H1 (cell line): ENCODE results near the gene ZCCHC3. TPM values are rescaled to one million over a fixed set of nuclear protein-coding genes. Genes with fewer than 3 reads are reported as not detected.
A peak's percentile ranks its signal among the peaks of the same experiment; 100 is the strongest.

Experiments
- CTCF ChIA-PET: fragments of 300-600 bp; sonication (Branson Sonifier 250); formaldehyde crosslinking; loops from one replicate; lab custom pipeline; 2021; ENCODE audit not compliant: partially characterized antibody; lab: Charles Lee
- POLR2A ChIA-PET: fragments of 300-600 bp; sonication (Branson Sonifier 250); formaldehyde crosslinking; loops from one replicate; lab custom pipeline; 2021; ENCODE audit warnings: inconsistent platforms; ENCODE audit not compliant: partially characterized antibody; lab: Charles Lee
- DNase-seq, 2 experiments: peaks; one replicate each; pipeline versions ENCODE4 v3.0.0 to v3.0.0-alpha.2; 2010 to 2022; ENCODE audit warnings: low spot score in 2 of 2, low read depth in 1 of 2, mixed read lengths in 1 of 2
- FAIRE-seq: peaks from 2 replicates; lab custom pipeline; 2011; peaks lifted over from hg19 to GRCh38; lab: Jason Lieb, UNC
- H2AFZ ChIP-seq: 2 replicates; pipeline ENCODE4 v1.8.1; 2012; ENCODE audit warnings: low read length, inconsistent platforms
- H2AK5ac ChIP-seq: 2 replicates; pipeline ENCODE4 v1.6.1; 2013; ENCODE audit warnings: low read depth, low read length
- H2BK120ac ChIP-seq: replicated peaks from 2 replicates; pipeline ENCODE3; 2013; ENCODE audit warnings: low read depth, low read length, inconsistent platforms
- H2BK12ac ChIP-seq: 2 replicates; pipeline ENCODE4 v1.6.1; 2013; ENCODE audit warnings: low read depth, low read length
- H2BK15ac ChIP-seq: 2 replicates; pipeline ENCODE4 v1.6.1; 2013; ENCODE audit warnings: low read length
- H2BK20ac ChIP-seq: 2 replicates; pipeline ENCODE4 v1.6.1; 2013; ENCODE audit warnings: low read length
- H2BK5ac ChIP-seq: 2 replicates; pipeline ENCODE4 v1.6.1; 2013; ENCODE audit warnings: low read depth, low read length
- H3K14ac ChIP-seq: 2 replicates; pipeline ENCODE4 v1.6.1; 2013; ENCODE audit warnings: inconsistent platforms; ENCODE audit not compliant: insufficient read length
- H3K18ac ChIP-seq: 2 replicates; pipeline ENCODE4 v1.6.1; 2013; ENCODE audit warnings: low read length; ENCODE audit errors: extremely low read depth
- H3K23ac ChIP-seq: 2 replicates; pipeline ENCODE4 v1.6.1; 2013; ENCODE audit warnings: inconsistent platforms; ENCODE audit not compliant: insufficient read length
- H3K23me2 ChIP-seq: 2 replicates; pipeline ENCODE4 v1.6.1; 2013; ENCODE audit warnings: low read depth, low read length
- H3K27ac ChIP-seq: 2 replicates; pipeline ENCODE4 v1.6.1; 2011; ENCODE audit warnings: low read depth, low read length, inconsistent platforms
- H3K27me3 ChIP-seq, 4 experiments: replicated peaks in 1 of 4; 1 replicate in 1 of 4; 2 replicates in 3 of 4; pipeline versions ENCODE4 v1.6.1 to v1.8.1; 2011 to 2013; ENCODE audit warnings: low read length in 3 of 4, mild to moderate bottlenecking in 3 of 4, inconsistent platforms in 2 of 4, mixed read lengths in 2 of 4, moderate library complexity in 1 of 4; ENCODE audit not compliant: control insufficient read depth in 3 of 4, insufficient read depth in 3 of 4; ENCODE audit errors: extremely low read depth in 1 of 4
- H3K36me3 ChIP-seq, 4 experiments: 2 replicates each; pipeline versions ENCODE4 v1.6.1 to v1.8.1; 2011 to 2013; ENCODE audit warnings: mild to moderate bottlenecking in 4 of 4, low read length in 3 of 4, moderate library complexity in 2 of 4, control low read depth in 1 of 4, inconsistent platforms in 1 of 4; ENCODE audit not compliant: insufficient read depth in 4 of 4, control insufficient read depth in 2 of 4
- H3K4ac ChIP-seq: replicated peaks from 2 replicates; pipeline ENCODE3; 2013; ENCODE audit warnings: low read length, low read depth, mixed read lengths, inconsistent platforms; ENCODE audit not compliant: insufficient read length
- H3K4me1 ChIP-seq, 4 experiments: replicated peaks in 1 of 4; 1 replicate in 1 of 4; 2 replicates in 3 of 4; pipeline versions ENCODE4 v1.6.1 to v1.8.1; 2011 to 2013; ENCODE audit warnings: low read length in 3 of 4, inconsistent platforms in 2 of 4, mixed read lengths in 1 of 4; ENCODE audit not compliant: insufficient read depth in 4 of 4, control insufficient read depth in 3 of 4
- H3K4me2 ChIP-seq, 2 experiments: 2 replicates each; pipeline versions ENCODE4 v1.6.1 to v1.8.1; 2011 to 2013; ENCODE audit warnings: low read depth in 2 of 2, low read length in 2 of 2, control low read depth in 1 of 2, inconsistent platforms in 1 of 2, mild to moderate bottlenecking in 1 of 2; ENCODE audit not compliant: insufficient read depth in 1 of 2
- H3K4me3 ChIP-seq, 4 experiments: fragments of 200-600, 300-600 bp in 1 of 4; sonication (generic), shearing (Covaris generic), sonication (Bioruptor Twin) in 1 of 4; 2 replicates each; pipeline versions ENCODE4 v1.5.1 to v1.8.1; 2011 to 2016; ENCODE audit warnings: low read length in 4 of 4, low read depth in 3 of 4, control low read depth in 2 of 4, inconsistent platforms in 2 of 4, mild to moderate bottlenecking in 2 of 4, mixed read lengths in 1 of 4, moderate library complexity in 1 of 4; ENCODE audit not compliant: insufficient read depth in 2 of 4; ENCODE audit errors: extremely low read depth in 1 of 4
- H3K56ac ChIP-seq: replicated peaks from 2 replicates; pipeline ENCODE3; 2013; ENCODE audit warnings: low read depth, mild to moderate bottlenecking, mixed read lengths, low read length, inconsistent platforms; ENCODE audit not compliant: insufficient read length
- H3K79me1 ChIP-seq: 2 replicates; pipeline ENCODE4 v1.6.1; 2013; ENCODE audit warnings: low read depth, low read length, control low read depth
- H3K79me2 ChIP-seq, 2 experiments: 2 replicates each; pipeline versions ENCODE4 v1.6.1 to v1.8.1; 2012 to 2013; ENCODE audit warnings: low read length in 2 of 2, mild to moderate bottlenecking in 2 of 2, inconsistent platforms in 1 of 2; ENCODE audit not compliant: insufficient read depth in 2 of 2, control insufficient read depth in 1 of 2
- H3K9ac ChIP-seq, 4 experiments: replicated peaks in 1 of 4; 1 replicate in 1 of 4; 2 replicates in 3 of 4; pipeline versions ENCODE4 v1.6.1 to v1.8.1; 2011 to 2013; ENCODE audit warnings: low read depth in 3 of 4, low read length in 3 of 4, control low read depth in 2 of 4, mild to moderate bottlenecking in 2 of 4, moderate library complexity in 2 of 4, inconsistent platforms in 1 of 4; ENCODE audit errors: extremely low read depth in 1 of 4
- H3K9me3 ChIP-seq, 2 experiments: 2 replicates each; pipeline versions ENCODE4 v1.6.1 to v1.8.1; 2012 to 2013; ENCODE audit warnings: mild to moderate bottlenecking in 2 of 2, moderate library complexity in 2 of 2, control low read depth in 1 of 2, inconsistent platforms in 1 of 2, low read depth in 1 of 2, low read length in 1 of 2, mixed read lengths in 1 of 2; ENCODE audit not compliant: insufficient read depth in 2 of 2
- H4K20me1 ChIP-seq, 2 experiments: replicated peaks in 1 of 2; 2 replicates each; pipeline versions ENCODE3 to v1.8.1; 2011 to 2013; ENCODE audit warnings: inconsistent platforms in 2 of 2, low read length in 2 of 2, mild to moderate bottlenecking in 1 of 2; ENCODE audit not compliant: insufficient read depth in 2 of 2, control insufficient read depth in 1 of 2
- H4K5ac ChIP-seq: 2 replicates; pipeline ENCODE4 v1.6.1; 2013; ENCODE audit warnings: low read length, low read depth, mixed read lengths, inconsistent platforms; ENCODE audit not compliant: insufficient read length
- H4K8ac ChIP-seq: 2 replicates; pipeline ENCODE4 v1.8.0; 2013; ENCODE audit warnings: mild to moderate bottlenecking, moderate library complexity, low read length, inconsistent platforms; ENCODE audit not compliant: insufficient read depth; ENCODE audit errors: extremely low read depth
- H4K91ac ChIP-seq: replicated peaks from 2 replicates; pipeline ENCODE3; 2013; ENCODE audit warnings: low read length, mixed read lengths, inconsistent platforms; ENCODE audit not compliant: insufficient read length
- CEBPB ChIP-seq: IDR thresholded peaks from 2 replicates; pipeline ENCODE4 v1.6.1; 2012; ENCODE audit warnings: low read depth, low read length
- RFX5 ChIP-seq: IDR thresholded peaks from 2 replicates; pipeline ENCODE4 v1.6.1; 2011; ENCODE audit warnings: low read depth, low read length, improper control_type of control experiment, borderline replicate concordance
- RNF2 ChIP-seq: fragments of 200-900, 300-1000 bp; sonication (generic); IDR thresholded peaks from 2 replicates; pipeline ENCODE4 v1.7.1; 2016; ENCODE audit warnings: borderline replicate concordance, low read depth, mild to moderate bottlenecking, antibody characterized with exemption, low read length; ENCODE audit not compliant: poor library complexity, severe bottlenecking; ENCODE audit errors: missing control alignments
- SIN3A ChIP-seq, 2 experiments: IDR thresholded peaks in 1 of 2; conservative IDR thresholded peaks in 1 of 2; 2 replicates each; pipeline ENCODE4 v1.6.1; 2011 to 2012; ENCODE audit warnings: low read length in 2 of 2, improper control_type of control experiment in 1 of 2, low read depth in 1 of 2, mild to moderate bottlenecking in 1 of 2
- SP1 ChIP-seq: IDR thresholded peaks from 2 replicates; pipeline ENCODE4 v1.6.1; 2011; ENCODE audit warnings: low read depth, low read length
- SP4 ChIP-seq: IDR thresholded peaks from 2 replicates; pipeline ENCODE4 v1.6.1; 2012; ENCODE audit warnings: low read length, inconsistent platforms
- TCF12 ChIP-seq: IDR thresholded peaks from 2 replicates; pipeline ENCODE4 v1.6.1; 2011; ENCODE audit warnings: low read depth, mild to moderate bottlenecking, low read length
- TEAD4 ChIP-seq: IDR thresholded peaks from 2 replicates; pipeline ENCODE4 v1.6.1; 2012; ENCODE audit warnings: low read depth, low read length, inconsistent platforms, mixed read lengths
- WGBS, 2 experiments: shearing (Covaris generic) in 1 of 2; methylation state at CpG; one replicate each; pipeline versions ENCODE4 v1.1.6 to v1.1.7; 2013 to 2015; ENCODE audit warnings: low lambda C conversion rate in 2 of 2, mixed read lengths in 2 of 2, inconsistent platforms in 1 of 2, low coverage in 1 of 2, missing lambda C conversion rate in 1 of 2; ENCODE audit not compliant: insufficient replicate concordance in 2 of 2, insufficient coverage in 1 of 2, insufficient read length in 1 of 2; ENCODE audit errors: extremely low coverage in 1 of 2, missing lambda C conversion rate in 1 of 2; 5-methylcytosine and 5-hydroxymethylcytosine counted together
- polyA plus RNA-seq, 7 experiments: library from polyadenylated mRNA; depleted of rRNA in 3 of 7; stranded (reverse) in 5 of 7; unstranded in 2 of 7; fragments of >200 nt in 5 of 7; fragments of 200-250 nt in 2 of 7; gene quantifications; 1 replicate in 5 of 7; 2 replicates in 1 of 7; 4 replicates in 1 of 7; pipeline versions ENCODE4 v1.2.1 to v1.2.3, GENCODE V29; 2011 to 2013; ENCODE audit warnings: missing spikeins in 2 of 7, mixed read lengths in 2 of 7
- total RNA-seq: library from RNA; stranded (reverse); fragmentation: NEBNext Ultra II Directional; extraction: Animal tissue kit (Norgen Biotek cat#: 25700); gene quantifications from 2 replicates; pipeline ENCODE4 v1.2.1, GENCODE V29; 2021

The ZCCHC3 gene
- total and polyA plus RNA-seq, 2 of the 8 experiments (the other 6 are each of a cell fraction or from before 2014, with no cell fraction given) = 33.7 to 52.4 TPM

- ChIA-PET POLR2A (interaction anchor here (1.1 to 6.1 kb wide), 7 partner anchors 10 to 67 kb away, joined by 3 to 61 read pairs (median 10); partner anchors contain the start of genes SOX12 and ZCCHC3), CTCF (interaction anchor here (0.7 to 6.7 kb wide), 16 partner anchors 10 to 125 kb away, joined by 3 to 63 read pairs (median 4); no protein-coding TSS in a partner anchor)
- no peak for DNase-seq
These were observed 19.2 kb upstream of the ZCCHC3 start for GRCh38 chr20:278181-278580.

More at GRCh38 chr20:278181-278580, 19.2 kb upstream of the ZCCHC3 start:
- H3K9ac ChIP-seq = no peak overlapping the region
- no peak overlapping the region for H2AFZ ChIP-seq
- no peak overlapping the region for H3K18ac ChIP-seq
- H3K36me3 ChIP-seq = peaks cover 8 to 21% (median 13%) of the 10 kb centered on the region in 4 experiments; a peak in 7 of 8 replicates
- no peak overlapping the region for H4K91ac ChIP-seq
- WGBS, 2 experiments = 56% methylated on average over 5 of the region's 5 CpGs; no CpG with 5 or more reads in 1 of the 2 experiments
- no peak overlapping the region for H2BK120ac ChIP-seq
- H3K4me1 ChIP-seq = peaks cover 0 to 4% (median 4%) of the 10 kb centered on the region in 4 experiments; a peak in 4 of 7 replicates
- no peak overlapping the region for H3K23ac ChIP-seq
- no peak for TF ChIP-seq RNF2
- TF ChIP-seq TEAD4 = 0 out of 2 replicates have a peak, but pooled peaks have one; percentile 15
- TF ChIP-seq TCF12 = no peak
- TF ChIP-seq SIN3A (conservative IDR thresholded peaks at IDR 0.05 in 1 of 2, IDR thresholded peaks at IDR 0.05 in 1 of 2; ENCODE audit: low read depth in 1 of 2, low read length in 2 of 2) = no peak
- 0 out of 2 replicates have a peak, but pooled peaks have one; percentile 31 for TF ChIP-seq SP1
- no peak for TF ChIP-seq SP4
- no peak for TF ChIP-seq CEBPB
- TF ChIP-seq RFX5 = no peak
- TF ChIP-seq, all 59 proteins: peak for 2
- H2BK12ac ChIP-seq = no peak overlapping the region
- H3K56ac ChIP-seq = no peak overlapping the region
- H2AK5ac ChIP-seq = 0 out of 2 replicates have a peak overlapping the region, but pooled peaks have one; percentile 28
- no peak overlapping the region for H3K27ac ChIP-seq
- 0 out of 2 replicates have a peak overlapping the region, but pooled peaks have one; percentile 82 for H2BK20ac ChIP-seq
- FAIRE-seq = no peak
- H4K5ac ChIP-seq = no peak overlapping the region
- no peaks in the 10 kb centered on the region for H3K9me3 ChIP-seq
- no peak overlapping the region for H4K8ac ChIP-seq
- H2BK15ac ChIP-seq = no peak overlapping the region
- H4K20me1 ChIP-seq = peaks cover 2 to 8% of the 10 kb centered on the region in 2 experiments
- peak overlapping the region; percentile 65 to 68 for H3K4me2 ChIP-seq
- H3K79me2 ChIP-seq = no peaks in the 10 kb centered on the region
- H3K4me3 ChIP-seq = peak overlapping the region; percentile 1 to 47 (median 20); a peak in 5 of 8 replicates
- no peaks in the 10 kb centered on the region; the same call in 1 of the 2 replicates for H3K23me2 ChIP-seq
- peaks cover 0 to 2% (median under 1%) of the 10 kb centered on the region in 4 experiments; a peak in 2 of 7 replicates for H3K27me3 ChIP-seq
- no peak overlapping the region for H3K4ac ChIP-seq
- H2BK5ac ChIP-seq = 0 out of 2 replicates have a peak overlapping the region, but pooled peaks have one; percentile 44
- no peak overlapping the region for H3K14ac ChIP-seq
- H3K79me1 ChIP-seq = no peaks in the 10 kb centered on the region; the same call in 1 of the 2 replicates
